Activated B cell treated with CpG ODN at 0.5 μM for 24 hours (primary cell): ENCODE data around the gene LIG1. TPM values are rescaled to one million over a fixed set of nuclear protein-coding genes. Genes with fewer than 3 reads are reported as not detected.

ENCODE experiments used
- ATAC-seq: fragments of 200-7000 bp; cut with Tn5 transposase; one replicate; pipeline ENCODE4 v1.10.0; 2021; ENCODE audit warnings: low read depth, mild to moderate bottlenecking, moderate library complexity
- CTCF ChIA-PET: fragments of 350-600 bp; sonication (Branson Sonifier 250); formaldehyde crosslinking; loops from one replicate; lab custom pipeline; 2021; ENCODE audit warnings: antibody characterized with exemption; lab: Charles Lee
- POLR2A ChIA-PET: fragments of 350-600 bp; sonication (Branson Sonifier 250); formaldehyde crosslinking; loops from one replicate; lab custom pipeline; 2021; ENCODE audit warnings: antibody characterized with exemption; lab: Charles Lee
- DNase-seq: peaks from one replicate; pipeline ENCODE4 v3.0.0; 2022
- H3K27ac Mint-ChIP-seq: one replicate; pipeline ENCODE4 v1.8.0; 2020; ENCODE audit warnings: mixed read lengths
- H3K27me3 Mint-ChIP-seq: one replicate; pipeline ENCODE4 v1.8.0; 2021; ENCODE audit warnings: mixed read lengths
- H3K36me3 Mint-ChIP-seq: one replicate; pipeline ENCODE4 v1.8.0; 2021; ENCODE audit warnings: low read depth, mixed read lengths
- H3K4me1 Mint-ChIP-seq: one replicate; pipeline ENCODE4 v1.8.0; 2021; ENCODE audit warnings: mixed read lengths
- H3K4me3 Mint-ChIP-seq: one replicate; pipeline ENCODE4 v1.8.0; 2020; ENCODE audit warnings: mild to moderate bottlenecking, mixed read lengths
- H3K9me3 Mint-ChIP-seq: one replicate; pipeline ENCODE4 v1.8.0; 2020; ENCODE audit warnings: mixed read lengths
- CTCF ChIP-seq: fragments of 200-600 bp; IDR thresholded peaks from one replicate; pipeline ENCODE4 v1.8.0; 2022; ENCODE audit warnings: antibody characterized with exemption, mild to moderate bottlenecking
- intact Hi-C: fragments of 100-400 bp; cut with micrococcal nuclease; formaldehyde crosslinking; loops from one replicate; pipeline ENCODE4 v1.15.1; 2024
- total RNA-seq: library from RNA; stranded (reverse); gene quantifications from 2 replicates; pipeline ENCODE4 v1.2.3, GENCODE V29; 2022

LIG1 gene
- total RNA-seq, 1 donor from 2014 or later: 41.8 TPM

GRCh38 chr19:48154003-48154402 is 16.1 kb downstream of the LIG1 start:
- H3K9me3 Mint-ChIP-seq: no peaks in the 10 kb centered on the region
- intact Hi-C loops: no loop called here
- peaks cover 63% of the 10 kb centered on the region for H3K36me3 Mint-ChIP-seq
- POLR2A ChIA-PET: no interaction called here
- DNase-seq (no peak), ATAC-seq (no peak)
- H3K27me3 Mint-ChIP-seq: no peaks in the 10 kb centered on the region
- no peak overlapping the region for H3K4me3 Mint-ChIP-seq
- CTCF ChIA-PET: interaction anchor here (1.0 to 7.2 kb wide), 5 partner anchors 31 to 190 kb away, joined by 3 to 77 read pairs (median 5); partner anchors contain the start of gene PLA2G4C
- H3K27ac Mint-ChIP-seq: peak overlapping the region; percentile 35
- peaks cover 2% of the 10 kb centered on the region for H3K4me1 Mint-ChIP-seq
- no peak for TF ChIP-seq CTCF

- H3K27me3 Mint-ChIP-seq: no peaks in the 10 kb centered on the region
- no peak overlapping the region for H3K4me3 Mint-ChIP-seq
- peaks cover 62% of the 10 kb centered on the region for H3K36me3 Mint-ChIP-seq
- POLR2A ChIA-PET: interaction anchor here (0.6 kb wide), 1 partner anchor 635 kb away, joined by 6 read pairs; no protein-coding TSS in a partner anchor
- ATAC-seq (peak; percentile 74), DNase-seq (peak; percentile 52)
- peak; percentile 44 for TF ChIP-seq CTCF
- intact Hi-C loops: loop anchor here (1.0 kb wide), 3 partner anchors 45 to 189 kb away; no protein-coding TSS in a partner anchor
- no peak overlapping the region for H3K27ac Mint-ChIP-seq
- H3K4me1 Mint-ChIP-seq: peaks cover 2% of the 10 kb centered on the region
- H3K9me3 Mint-ChIP-seq: no peaks in the 10 kb centered on the region
- CTCF ChIA-PET: interaction anchor here (0.8 to 7.2 kb wide), 9 partner anchors 13 to 192 kb away, joined by 3 to 77 read pairs (median 3); partner anchors contain the start of gene PLA2G4C
These were observed 17.6 kb downstream of the LIG1 start for GRCh38 chr19:48152551-48152950.

GRCh38 chr19:48149430-48149829 is 20.7 kb downstream of the LIG1 start:
- DNase-seq (no peak), ATAC-seq (no peak)
- H3K4me1 Mint-ChIP-seq: peaks cover 2% of the 10 kb centered on the region
- no peak overlapping the region for H3K4me3 Mint-ChIP-seq
- CTCF ChIA-PET: interaction anchor here (0.6 to 7.2 kb wide), 2 partner anchors 27 to 40 kb away, joined by 4 to 77 read pairs; partner anchors contain the start of gene PLA2G4C
- H3K27ac Mint-ChIP-seq: no peak overlapping the region
- no peaks in the 10 kb centered on the region for H3K27me3 Mint-ChIP-seq
- intact Hi-C loops: no loop called here
- POLR2A ChIA-PET: interaction anchor here (0.6 kb wide), 1 partner anchor 20 kb away, joined by 4 read pairs; no protein-coding TSS in a partner anchor
- no peaks in the 10 kb centered on the region for H3K9me3 Mint-ChIP-seq
- peaks cover 68% of the 10 kb centered on the region for H3K36me3 Mint-ChIP-seq
- TF ChIP-seq CTCF: no peak

GRCh38 chr19:48148576-48148975 is 21.6 kb downstream of the LIG1 start:
- Mint-ChIP-seq H3K36me3 (peaks cover 68% of the 10 kb centered on the region), H3K27ac (no peak overlapping the region), H3K4me1 (peaks cover 2% of the 10 kb centered on the region), H3K9me3 (no peaks in the 10 kb centered on the region), H3K27me3 (no peaks in the 10 kb centered on the region), H3K4me3 (no peak overlapping the region)
- intact Hi-C loops: no loop called here
- ChIA-PET POLR2A (no interaction called here), CTCF (no interaction called here)
- ATAC-seq (no peak), DNase-seq (no peak)
- TF ChIP-seq CTCF: no peak

GRCh38 chr19:48147597-48148175 is 22.5 kb downstream of the LIG1 start:
- DNase-seq (no peak), ATAC-seq (no peak)
- Mint-ChIP-seq H3K27me3 (no peaks in the 10 kb centered on the region), H3K27ac (no peak overlapping the region), H3K9me3 (no peaks in the 10 kb centered on the region), H3K4me1 (peaks cover 2% of the 10 kb centered on the region), H3K36me3 (peaks cover 76% of the 10 kb centered on the region), H3K4me3 (no peak overlapping the region)
- POLR2A ChIA-PET: interaction anchor here (0.5 kb wide), 1 partner anchor 16 kb away, joined by 3 read pairs; no protein-coding TSS in a partner anchor
- CTCF ChIA-PET: interaction anchor here (0.6 to 0.9 kb wide), 2 partner anchors 12 to 40 kb away, joined by 3 read pairs; no protein-coding TSS in a partner anchor
- intact Hi-C loops: no loop called here
- no peak for TF ChIP-seq CTCF
